GM21737 (cell line): Measurements from ENCODE around the gene KCNQ2.
A peak's percentile ranks its signal among the peaks of the same experiment; 100 is the strongest.
"Not testable (repeated sequence)": the region's sequence is repeated elsewhere in the genome, so short reads cannot be mapped to it uniquely, and the experiment has no call there.

Experiments
- ATAC-seq: cut with Tn5 transposase; IDR thresholded peaks from one replicate; pipeline ENCODE4 v1.9.1; 2021; ENCODE audit warnings: mild to moderate bottlenecking, moderate library complexity; ENCODE audit not compliant: unreplicated experiment

Gene KCNQ2

GRCh38 chr20:63471981-63472831 lies at the start of gene KCNQ2:
KCNQ2 (minus strand) TSS chr20:63472655; CDS start chr20:63472463, 192 bp downstream.
- no peak for ATAC-seq

- no peak for ATAC-seq
Measured at GRCh38 chr20:63521602-63522001, 49.1 kb upstream of the KCNQ2 start.

- peak; percentile 36 for ATAC-seq
Measured at GRCh38 chr20:63520934-63521601, 48.6 kb upstream of the KCNQ2 start.

- ATAC-seq: peak; percentile 59
Measured at GRCh38 chr20:63520504-63520933, 48.1 kb upstream of the KCNQ2 start, which contains the start of gene PPDPF. PPDPF (plus strand) TSS chr20:63520765; CDS start chr20:63521309, 544 bp downstream.

GRCh38 chr20:63519668-63520503 lies 47.4 kb upstream of the KCNQ2 start:
- ATAC-seq: peak; percentile 41

- ATAC-seq: no peak
Measured at GRCh38 chr20:63518946-63519667, 46.7 kb upstream of the KCNQ2 start.

- ATAC-seq: no peak
Measured at GRCh38 chr20:63518351-63518861, 46.0 kb upstream of the KCNQ2 start.

- no peak for ATAC-seq
Measured at GRCh38 chr20:63517376-63518309, 45.2 kb upstream of the KCNQ2 start.

GRCh38 chr20:63514520-63514919 lies 42.1 kb upstream of the KCNQ2 start:
- not testable (repeated sequence) for ATAC-seq

- ATAC-seq: no peak
Measured at GRCh38 chr20:63513207-63513606, 40.8 kb upstream of the KCNQ2 start.

GRCh38 chr20:63509088-63509564 lies 36.7 kb upstream of the KCNQ2 start:
- no peak for ATAC-seq

GRCh38 chr20:63508072-63508768 lies 35.8 kb upstream of the KCNQ2 start:
- ATAC-seq: no peak

GRCh38 chr20:63507083-63507743 lies 34.8 kb upstream of the KCNQ2 start:
- no peak for ATAC-seq

GRCh38 chr20:63505723-63506122 lies 33.3 kb upstream of the KCNQ2 start:
- no peak for ATAC-seq

- ATAC-seq: no peak
Measured at GRCh38 chr20:63505281-63505680, 32.8 kb upstream of the KCNQ2 start.

GRCh38 chr20:63504642-63505041 lies 32.2 kb upstream of the KCNQ2 start:
- ATAC-seq: no peak

- ATAC-seq: no peak
Measured at GRCh38 chr20:63503524-63503923, 31.1 kb upstream of the KCNQ2 start.

GRCh38 chr20:63502671-63503172 lies 30.3 kb upstream of the KCNQ2 start:
- no peak for ATAC-seq
